Glomerular visceral epithelial cell (primary cell): ENCODE measurements around the gene LOC128125822.
A peak's percentile ranks its signal among the peaks of the same experiment; 100 is the strongest.
"Not testable (repeated sequence)": the region's sequence is repeated elsewhere in the genome, so short reads cannot be mapped to it uniquely, and the experiment has no call there.

Experiments
- DNase-seq: peaks from one replicate; pipeline ENCODE4 v3.0.0-alpha.2; 2016; ENCODE audit errors: extremely low spot score

Gene LOC128125822

DNA sequence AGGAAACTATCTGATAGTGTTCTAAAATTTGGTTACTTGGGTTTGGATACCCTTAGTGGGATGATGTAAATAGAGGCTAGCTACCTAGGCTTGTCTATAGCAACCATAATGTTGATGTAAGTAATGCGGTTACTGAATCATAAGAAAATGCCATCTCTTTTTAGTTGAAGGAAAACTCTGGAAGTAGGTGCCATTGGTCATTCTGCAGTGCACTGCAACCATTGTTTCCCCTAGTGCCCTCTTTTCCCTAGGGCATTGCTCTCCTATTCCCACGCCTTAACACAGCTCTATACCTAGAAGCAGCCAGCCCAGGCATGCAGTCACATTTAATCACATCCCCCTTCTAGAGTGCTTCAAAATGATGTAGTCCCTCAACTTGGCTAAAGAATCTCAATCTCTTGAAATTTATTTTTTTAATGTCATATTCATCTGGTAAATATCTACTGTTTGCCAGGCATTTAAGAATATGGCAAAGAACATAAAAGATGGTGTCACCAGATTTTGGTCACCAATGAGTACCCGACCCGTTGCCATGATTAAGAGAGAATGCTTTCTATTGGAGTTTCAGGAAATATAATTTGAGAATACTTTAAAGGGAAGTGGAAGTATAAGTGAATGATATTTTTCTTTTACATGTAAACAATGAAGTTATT, 10.4 kb downstream of the LOC128125822 start:
- DNase-seq: no peak

DNA sequence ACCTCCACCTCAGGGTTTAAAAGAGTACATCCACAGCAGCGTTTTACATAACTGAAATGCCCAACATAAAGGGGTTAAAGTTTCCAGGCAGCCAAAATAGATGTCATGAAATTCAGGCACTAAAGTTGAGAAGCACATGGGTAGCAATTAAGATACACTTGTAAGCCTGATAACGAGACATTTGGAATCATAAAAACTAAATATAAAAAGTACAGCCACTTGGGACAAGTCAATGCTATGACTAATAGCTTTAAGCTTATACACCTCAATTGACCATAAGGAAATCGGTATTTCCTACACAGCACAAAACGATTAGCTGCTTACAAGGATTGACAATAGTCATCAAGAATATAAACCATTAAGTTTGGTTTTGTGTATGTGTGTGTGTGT, 11.8 kb downstream of the LOC128125822 start:
- no peak for DNase-seq

DNA sequence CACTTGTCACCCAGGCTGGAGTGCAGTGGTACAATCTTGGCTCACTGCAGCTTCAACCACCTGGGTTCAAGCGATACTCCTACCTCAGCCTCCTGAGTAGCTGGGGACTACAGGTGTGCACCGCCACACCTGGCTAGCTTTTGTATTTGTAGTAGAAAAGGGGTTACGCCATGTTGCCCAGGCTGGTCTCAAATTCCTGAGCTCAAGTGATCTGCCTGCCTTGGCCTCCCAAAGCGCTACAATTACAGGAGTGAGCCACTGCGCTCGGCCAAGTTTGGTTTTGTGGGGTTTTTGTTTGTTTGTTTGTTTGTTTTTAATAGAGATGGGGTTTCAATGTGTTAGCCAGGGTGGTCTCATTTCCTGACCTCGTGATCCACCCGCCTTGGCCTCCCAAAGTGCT, 12.3 kb downstream of the LOC128125822 start:
- DNase-seq: no peak

DNA sequence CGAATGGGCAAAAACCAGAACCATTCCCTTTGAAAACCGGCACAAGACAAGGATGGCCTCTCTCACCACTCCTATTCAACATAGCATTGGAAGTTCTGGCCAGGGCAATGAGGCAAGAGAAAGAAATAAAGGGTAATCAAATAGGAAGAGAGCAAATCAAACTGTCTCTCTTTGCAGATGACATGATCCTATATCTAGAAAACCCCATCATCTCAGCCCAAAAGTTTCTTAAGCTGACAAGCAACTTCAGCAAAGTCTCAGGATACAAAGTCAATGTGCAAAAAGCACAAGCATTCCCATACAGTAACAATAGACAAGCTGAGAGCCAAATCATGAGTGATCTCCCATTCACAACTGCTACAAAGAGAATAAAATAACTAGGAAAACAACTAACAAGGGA, 13.4 kb downstream of the LOC128125822 start:
- not testable (repeated sequence) for DNase-seq

DNA sequence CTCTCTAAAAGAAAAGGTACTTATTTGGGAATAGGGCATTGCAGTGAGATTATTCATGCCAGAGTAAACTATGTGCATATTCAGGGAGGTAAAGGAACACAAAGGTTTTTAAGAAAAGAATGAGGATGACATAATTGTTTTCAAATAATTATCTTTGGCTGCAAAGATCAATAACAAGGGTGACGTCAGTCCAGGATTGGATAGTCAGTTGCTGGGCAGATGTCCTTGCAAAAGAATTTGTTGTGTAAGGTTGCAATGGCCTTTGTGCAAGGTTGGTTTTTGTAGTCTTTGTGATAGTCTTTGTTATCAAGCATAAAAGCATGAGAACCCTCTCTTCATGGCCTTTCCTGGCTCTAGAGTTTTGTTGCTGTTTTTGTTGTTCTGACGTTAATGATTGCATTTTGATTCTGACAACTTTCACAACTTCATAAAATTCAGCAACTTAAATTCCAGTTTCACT, 17.7 kb downstream of the LOC128125822 start:
- DNase-seq: no peak

DNA sequence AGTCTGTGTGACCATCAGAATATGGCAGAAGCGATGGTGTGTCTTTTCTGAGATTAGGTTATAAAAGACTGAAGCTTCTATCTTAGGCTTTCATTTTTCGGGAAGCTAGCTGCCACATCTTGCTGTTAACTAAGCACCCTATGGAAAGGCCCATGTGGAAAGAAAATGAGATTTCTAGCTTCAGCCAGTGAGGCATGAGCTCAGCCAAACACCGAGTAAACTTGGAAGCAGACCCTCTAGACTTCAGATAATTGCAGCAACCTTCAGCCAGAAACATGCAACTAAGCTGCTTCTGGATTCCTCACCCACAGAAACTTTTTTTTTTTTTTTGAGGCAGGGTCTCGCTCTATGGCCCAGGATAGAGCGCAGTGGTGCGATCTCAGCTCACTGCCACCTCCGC, 20.6 kb downstream of the LOC128125822 start:
- DNase-seq: no peak

DNA sequence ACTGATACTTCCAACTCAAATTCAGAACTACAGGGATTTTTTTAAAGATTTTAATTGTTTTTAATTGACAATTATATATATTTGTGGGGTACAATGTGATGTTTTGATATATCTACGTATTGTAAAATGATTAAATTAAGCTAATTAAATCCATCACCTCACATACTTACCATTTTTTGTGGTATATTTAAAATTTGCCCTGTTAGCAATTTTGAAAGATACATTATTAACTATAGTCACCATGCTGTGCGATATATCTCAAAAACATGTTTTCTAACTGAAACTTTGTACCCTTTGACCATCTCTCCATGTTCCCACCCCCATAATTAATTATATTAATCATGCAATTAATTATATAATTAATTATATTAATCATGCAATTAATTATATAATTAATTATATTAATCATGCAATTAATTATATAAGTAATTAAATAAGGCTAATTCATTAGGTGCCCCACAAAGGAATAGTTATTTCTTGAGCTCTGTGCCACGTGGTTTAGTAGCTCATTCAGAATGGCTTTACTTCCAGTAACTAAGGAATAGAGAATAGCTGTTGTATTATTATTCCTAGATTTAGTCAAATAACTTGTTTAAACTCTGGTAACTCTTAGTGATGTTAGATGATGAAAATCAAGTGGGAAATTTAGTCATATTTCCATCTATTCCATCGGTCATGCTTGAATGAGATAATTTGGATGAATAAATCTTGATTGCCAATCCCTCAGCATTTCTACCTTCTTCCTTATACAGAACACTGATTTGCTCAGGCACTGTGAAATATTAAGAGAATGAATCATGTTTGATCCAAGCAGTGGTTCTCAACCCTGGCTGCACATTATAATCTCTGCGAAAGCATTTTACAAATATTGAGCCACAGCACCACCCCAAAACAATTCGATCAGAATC, 25.1 kb downstream of the LOC128125822 start:
- DNase-seq: peak; percentile 66

DNA sequence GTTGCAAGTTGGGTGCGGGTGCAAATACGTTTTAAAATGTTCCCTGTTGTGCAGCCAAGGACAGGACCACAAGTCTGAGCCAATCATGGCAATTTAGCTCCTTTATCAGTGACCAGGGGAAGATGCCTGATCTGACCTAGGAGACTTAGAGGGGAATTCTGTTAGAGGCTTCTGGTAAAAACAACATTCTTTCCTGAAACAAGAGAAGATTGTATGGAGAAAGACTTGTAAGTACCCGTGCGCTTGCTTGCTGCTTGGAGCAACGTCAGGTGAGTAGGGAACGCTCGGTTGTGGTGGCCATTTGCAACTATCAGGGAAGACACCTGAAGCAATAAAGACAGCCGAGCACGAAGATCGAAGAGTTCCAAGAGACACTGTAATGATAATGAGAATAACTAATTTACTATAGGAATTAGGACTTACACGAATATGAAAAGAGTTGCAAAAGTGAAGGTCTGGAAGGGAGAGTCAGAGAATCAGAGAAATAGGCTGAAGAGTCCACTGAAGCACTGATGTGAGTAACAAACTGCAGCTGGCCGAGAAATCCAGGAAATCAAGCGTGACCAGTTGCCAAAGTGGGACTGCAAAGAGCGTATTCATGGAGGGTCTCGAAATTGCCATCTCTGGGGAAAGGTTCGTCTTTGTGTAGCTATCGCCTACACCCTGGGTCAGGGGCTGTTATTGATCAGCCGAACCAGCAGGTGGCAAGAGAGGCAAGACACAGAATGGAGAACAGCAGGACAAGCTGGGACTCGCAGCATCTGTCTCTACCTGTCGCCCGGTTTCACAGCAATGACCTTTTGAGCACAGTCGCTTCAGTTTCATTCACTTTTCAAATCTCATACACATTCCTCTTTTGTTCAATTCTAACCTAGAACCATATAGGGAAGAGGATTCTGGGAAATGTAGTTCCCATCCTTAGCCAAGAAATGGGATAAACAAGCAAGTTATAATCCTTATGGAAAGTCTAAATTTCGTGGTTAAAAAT, 26.1 kb downstream of the LOC128125822 start:
- peak; percentile 66 for DNase-seq

DNA sequence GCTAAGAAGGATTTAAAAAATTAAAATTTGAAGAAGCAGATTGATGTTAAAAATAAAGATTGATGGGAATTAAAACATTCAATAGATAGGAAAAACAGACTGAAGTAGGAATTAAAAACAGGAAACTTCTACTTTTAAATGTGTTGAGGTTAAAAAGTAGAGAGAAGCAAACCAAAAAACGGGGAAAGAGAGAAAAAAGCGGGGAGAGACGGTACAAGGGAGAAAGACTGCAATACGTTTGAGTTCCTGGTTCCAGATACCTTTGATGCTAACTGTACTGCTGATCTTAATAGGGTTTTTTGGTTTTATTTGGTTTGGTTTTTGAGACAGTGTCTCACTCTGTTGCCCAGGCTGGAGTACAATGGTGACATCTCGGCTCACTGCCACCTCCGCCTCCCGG, 27.0 kb downstream of the LOC128125822 start:
- DNase-seq: no peak

DNA sequence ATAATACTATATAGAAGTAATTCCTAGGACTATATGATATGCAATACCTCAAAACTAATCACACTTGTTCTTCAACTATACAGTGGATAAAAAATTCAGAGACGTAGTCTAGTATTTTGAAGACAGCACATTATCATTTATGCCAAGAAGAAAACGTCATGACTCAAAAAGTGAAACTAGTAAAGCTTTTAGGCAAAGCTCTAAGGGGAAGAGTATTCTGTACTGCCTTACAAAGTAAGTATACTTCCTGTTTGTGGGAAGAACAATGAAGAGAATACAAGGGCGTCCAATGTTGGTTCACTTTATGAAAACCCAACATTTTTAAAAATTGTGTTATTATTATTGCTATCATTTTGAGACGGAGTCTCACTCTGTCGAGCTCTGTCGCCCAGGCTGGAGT, 27.9 kb downstream of the LOC128125822 start:
- no peak for DNase-seq

DNA sequence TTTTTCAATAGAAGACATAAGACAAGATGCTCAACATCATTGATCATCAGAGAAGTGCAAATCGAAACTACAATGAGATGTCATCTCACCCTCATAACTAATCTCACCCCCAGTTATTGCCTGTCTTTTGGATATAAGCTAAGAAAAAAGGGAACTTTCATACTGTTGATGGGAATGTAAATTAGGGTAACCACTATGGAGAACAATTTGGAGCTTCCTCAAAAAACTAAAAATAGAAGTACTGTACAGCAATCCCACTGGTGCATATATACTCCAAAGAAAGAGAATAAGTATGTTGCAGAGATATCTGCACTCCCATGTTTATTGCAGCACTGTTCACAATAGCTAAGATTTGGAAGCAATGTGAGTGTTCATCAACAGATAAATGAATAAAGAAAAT, 37.0 kb downstream of the LOC128125822 start:
- no peak for DNase-seq

DNA sequence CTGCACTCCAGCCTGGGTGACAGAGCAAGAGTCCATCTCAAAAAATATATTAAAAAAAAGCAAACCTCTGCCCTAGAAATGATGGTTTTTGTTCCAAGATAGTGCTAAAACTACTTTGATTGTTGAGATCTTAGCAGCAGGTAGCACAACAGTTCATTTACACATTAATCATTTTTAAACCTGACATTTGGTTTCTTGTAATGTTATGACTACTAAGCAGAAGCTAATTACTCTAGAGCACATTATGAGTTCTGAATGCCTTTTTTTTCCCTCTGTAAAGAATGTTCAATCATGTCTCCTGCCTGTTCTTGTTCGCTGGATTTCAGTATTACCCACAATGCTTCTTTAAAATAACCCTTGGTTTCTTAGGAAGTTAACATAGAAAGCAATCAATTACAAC, 38.7 kb downstream of the LOC128125822 start:
- no peak for DNase-seq

DNA sequence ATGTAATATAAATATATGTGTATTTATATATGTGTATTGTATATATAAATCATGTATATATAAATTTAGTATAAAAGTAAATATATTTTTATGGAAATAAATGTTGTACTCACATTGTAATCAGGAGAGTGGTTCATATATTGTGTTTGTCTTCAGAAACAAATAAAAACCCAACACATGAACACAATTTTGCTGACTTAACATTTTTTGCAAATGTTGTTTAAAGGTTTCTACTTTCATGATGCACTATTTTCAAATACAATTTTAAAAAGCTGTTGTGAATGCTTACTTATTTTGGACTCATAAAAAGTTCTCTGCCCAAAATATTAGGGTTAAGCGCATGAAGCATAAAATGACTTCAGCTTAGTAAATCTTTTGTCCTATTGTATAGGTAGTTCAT, 39.3 kb downstream of the LOC128125822 start:
- DNase-seq: no peak

DNA sequence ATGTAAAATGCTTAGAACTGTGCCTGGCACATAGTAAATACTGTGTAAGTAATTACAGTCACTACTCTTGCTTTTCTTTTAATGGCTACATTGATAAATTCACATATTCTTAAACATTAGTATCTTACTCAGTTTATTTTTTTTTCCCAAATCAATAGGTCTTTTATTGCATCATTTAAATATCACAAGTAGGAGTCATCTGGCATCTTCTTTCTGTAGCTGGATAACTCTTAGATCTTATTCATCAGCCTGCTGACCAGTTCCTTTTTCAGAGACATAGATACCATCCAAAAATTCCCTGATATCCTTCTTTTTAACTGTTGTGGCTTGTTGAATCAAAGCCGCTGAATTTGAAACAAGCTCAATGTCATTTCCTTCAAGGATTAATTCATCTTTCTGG, 43.3 kb downstream of the LOC128125822 start:
- no peak for DNase-seq
